Measurements from ENCODE around the gene IFIH1.

- TF ChIP-seq, protein P1, sequence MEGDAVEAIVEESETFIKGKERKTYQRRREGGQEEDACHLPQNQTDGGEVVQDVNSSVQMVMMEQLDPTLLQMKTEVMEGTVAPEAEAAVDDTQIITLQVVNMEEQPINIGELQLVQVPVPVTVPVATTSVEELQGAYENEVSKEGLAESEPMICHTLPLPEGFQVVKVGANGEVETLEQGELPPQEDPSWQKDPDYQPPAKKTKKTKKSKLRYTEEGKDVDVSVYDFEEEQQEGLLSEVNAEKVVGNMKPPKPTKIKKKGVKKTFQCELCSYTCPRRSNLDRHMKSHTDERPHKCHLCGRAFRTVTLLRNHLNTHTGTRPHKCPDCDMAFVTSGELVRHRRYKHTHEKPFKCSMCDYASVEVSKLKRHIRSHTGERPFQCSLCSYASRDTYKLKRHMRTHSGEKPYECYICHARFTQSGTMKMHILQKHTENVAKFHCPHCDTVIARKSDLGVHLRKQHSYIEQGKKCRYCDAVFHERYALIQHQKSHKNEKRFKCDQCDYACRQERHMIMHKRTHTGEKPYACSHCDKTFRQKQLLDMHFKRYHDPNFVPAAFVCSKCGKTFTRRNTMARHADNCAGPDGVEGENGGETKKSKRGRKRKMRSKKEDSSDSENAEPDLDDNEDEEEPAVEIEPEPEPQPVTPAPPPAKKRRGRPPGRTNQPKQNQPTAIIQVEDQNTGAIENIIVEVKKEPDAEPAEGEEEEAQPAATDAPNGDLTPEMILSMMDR (IDR thresholded peaks at IDR 0.05 in 8 of 11, conservative IDR thresholded peaks at IDR 0.05 in 3 of 11), result no peak
- TF ChIP-seq POLR2A (IDR thresholded peaks at IDR 0.05) (no peak), POLR2AphosphoS5 (IDR thresholded peaks at IDR 0.05) (no peak)
Measured at GRCh38 chr2:162245781-162246180, 72.7 kb downstream of the IFIH1 start.
